HCT116 (cell line): ENCODE data around the gene OSGIN1. TPM values are rescaled to one million over a fixed set of nuclear protein-coding genes. Genes with fewer than 3 reads are reported as not detected.

Experiments used
- ATAC-seq: fragments of 200-7000 bp; cut with Tn5 transposase; 2 replicates; pipeline ENCODE4 v1.9.1; 2020; ENCODE audit warnings: mild to moderate bottlenecking, moderate library complexity
- BruUV-seq: library from RNA; stranded (reverse); fragments of 400-500 nt; replicated peaks from 2 replicates; lab custom pipeline; 2021; lab: Mats Ljungman, UMichigan
- CTCF ChIA-PET: fragments of 300-600 bp; sonication (Branson Sonifier 250); formaldehyde crosslinking; loops from one replicate; lab custom pipeline; 2021; ENCODE audit warnings: antibody characterized with exemption; lab: Charles Lee
- POLR2A ChIA-PET: fragments of 300-600, 350-600 bp; sonication (Branson Sonifier 250); formaldehyde crosslinking; loops from one replicate; lab custom pipeline; 2021; ENCODE audit warnings: antibody characterized with exemption; lab: Charles Lee
- RAD21 ChIA-PET, 2 experiments: fragments of 300-600 bp; sonication (Branson Sonifier 250); formaldehyde crosslinking; loops; one replicate each; lab custom pipeline; 2023; ENCODE audit warnings: low total read pairs in 2 of 2; ENCODE audit not compliant: uncharacterized antibody in 2 of 2, unreplicated experiment in 2 of 2, low non-redundant PET in 1 of 2; lab: Charles Lee
- DNase-seq: peaks from one replicate; pipeline ENCODE4 v3.0.0-alpha.2; 2010; ENCODE audit warnings: low read depth, low spot score
- H2AFZ ChIP-seq: fragments of 200-600 bp; shearing (Covaris generic), sonication (generic); 2 replicates; pipeline ENCODE4 v1.6.1; 2017; ENCODE audit warnings: low read depth, mixed run types, mixed read lengths, antibody characterized with exemption, low read length; ENCODE audit not compliant: poor library complexity, severe bottlenecking
- H3K27ac ChIP-seq: 2 replicates; pipeline ENCODE4 v1.5.1; 2012; ENCODE audit warnings: low read depth, low read length
- H3K27me3 ChIP-seq: fragments of 200-600 bp; sonication (generic); 2 replicates; pipeline ENCODE4 v1.6.1; 2016; ENCODE audit warnings: mixed run types, low read length, mixed read lengths; ENCODE audit not compliant: insufficient read depth
- H3K36me3 ChIP-seq, 2 experiments: fragments of 200-500 bp in 1 of 2; fragments of 200-600 bp in 1 of 2; sonication (Bioruptor generic) in 1 of 2; sonication (generic) in 1 of 2; 2 replicates each; pipeline versions ENCODE4 v1.5.1 to v1.6.1; 2014 to 2016; ENCODE audit warnings: low read length in 2 of 2, inconsistent platforms in 1 of 2, mixed read lengths in 1 of 2, mixed run types in 1 of 2; ENCODE audit not compliant: insufficient read depth in 2 of 2, control insufficient read depth in 1 of 2
- H3K4me1 ChIP-seq, 2 experiments: fragments of 200-600 bp in 1 of 2; sonication (generic) in 1 of 2; 2 replicates each; pipeline versions ENCODE4 v1.5.1 to v1.6.1; 2012 to 2017; ENCODE audit warnings: low read length in 2 of 2, inconsistent platforms in 1 of 2, mild to moderate bottlenecking in 1 of 2, mixed read lengths in 1 of 2, mixed run types in 1 of 2, moderate library complexity in 1 of 2; ENCODE audit not compliant: insufficient read depth in 2 of 2, control insufficient read depth in 1 of 2
- H3K4me2 ChIP-seq: fragments of 200-600 bp; sonication (generic); 2 replicates; pipeline ENCODE4 v1.6.1; 2017; ENCODE audit warnings: mixed run types, low read length, mixed read lengths
- H3K4me3 ChIP-seq, 2 experiments: fragments of 200-600 bp in 1 of 2; sonication (generic) in 1 of 2; replicated peaks in 1 of 2; 2 replicates each; pipeline ENCODE4 v1.5.1; 2011 to 2016; ENCODE audit warnings: low read length in 2 of 2, control low read depth in 1 of 2, low read depth in 1 of 2, mild to moderate bottlenecking in 1 of 2, mixed read lengths in 1 of 2, mixed run types in 1 of 2
- H3K79me2 ChIP-seq: fragments of 200-600 bp; sonication (generic); 2 replicates; pipeline ENCODE4 v1.6.1; 2017; ENCODE audit warnings: mild to moderate bottlenecking, mixed run types, low read length, moderate library complexity, mixed read lengths; ENCODE audit not compliant: insufficient read depth
- H3K9ac ChIP-seq: fragments of 200-600 bp; sonication (generic); 2 replicates; pipeline ENCODE4 v1.6.1; 2016; ENCODE audit warnings: low read length, mixed read lengths
- H3K9me2 ChIP-seq: fragments of 200-600 bp; sonication (generic), shearing (Covaris generic); 2 replicates; pipeline ENCODE4 v1.6.1; 2017; ENCODE audit warnings: mixed run types, mild to moderate bottlenecking, moderate library complexity; ENCODE audit not compliant: insufficient read depth
- H3K9me3 ChIP-seq, 2 experiments: fragments of 200-500 bp in 1 of 2; fragments of 200-600 bp in 1 of 2; sonication (Bioruptor generic) in 1 of 2; sonication (generic) in 1 of 2; 2 replicates each; pipeline ENCODE4 v1.6.1; 2014 to 2017; ENCODE audit warnings: low read length in 2 of 2, mixed read lengths in 2 of 2, inconsistent platforms in 1 of 2, low read depth in 1 of 2, mild to moderate bottlenecking in 1 of 2, mixed run types in 1 of 2, moderate library complexity in 1 of 2; ENCODE audit not compliant: control insufficient read depth in 1 of 2, insufficient read depth in 1 of 2
- H4K20me1 ChIP-seq: fragments of 200-600 bp; sonication (generic), shearing (Covaris generic); 2 replicates; pipeline ENCODE4 v1.6.1; 2017; ENCODE audit warnings: mixed run types, mild to moderate bottlenecking, moderate library complexity; ENCODE audit not compliant: insufficient read depth
- ATF3 ChIP-seq: IDR thresholded peaks from 2 replicates; pipeline ENCODE4 v1.6.1; 2012
- EGR1 ChIP-seq: IDR thresholded peaks from 2 replicates; pipeline ENCODE4 v1.6.1; 2012; ENCODE audit warnings: low read depth
- EZH2 ChIP-seq: fragments of 200-600 bp; sonication (generic); IDR thresholded peaks from 2 replicates; pipeline ENCODE4 v1.6.1; 2017; ENCODE audit warnings: antibody characterized with exemption, mixed run types
- EZH2phosphoT487 ChIP-seq: fragments of 200-600 bp; IDR thresholded peaks from 2 replicates; pipeline ENCODE4 v1.6.1; 2018; ENCODE audit warnings: antibody characterized with exemption, borderline replicate concordance
- FOSL1 ChIP-seq: IDR thresholded peaks from 2 replicates; pipeline ENCODE4 v1.6.1; 2012; ENCODE audit warnings: low read depth
- JUND ChIP-seq: IDR thresholded peaks from 2 replicates; pipeline ENCODE4 v1.6.1; 2012
- POLR2AphosphoS5 ChIP-seq: IDR thresholded peaks from 2 replicates; pipeline ENCODE4 v1.6.1; 2011; ENCODE audit warnings: mild to moderate bottlenecking, low read depth, low read length, moderate library complexity
- REST ChIP-seq: IDR thresholded peaks from 2 replicates; pipeline ENCODE4 v1.6.1; 2012; ENCODE audit warnings: low read depth
- SIN3A ChIP-seq: IDR thresholded peaks from 2 replicates; pipeline ENCODE4 v1.6.1; 2012; ENCODE audit warnings: low read depth
- SRF ChIP-seq: IDR thresholded peaks from 2 replicates; pipeline ENCODE4 v1.6.1; 2012; ENCODE audit warnings: low read depth
- YY1 ChIP-seq: IDR thresholded peaks from 2 replicates; pipeline ENCODE4 v1.6.1; 2011; ENCODE audit warnings: low read length, low read depth, moderate library complexity, mild to moderate bottlenecking; ENCODE audit not compliant: insufficient replicate concordance; ENCODE audit errors: extremely low read depth
- ZFX ChIP-seq: fragments of 450-650 bp; IDR thresholded peaks from 2 replicates; pipeline ENCODE4 v1.6.1; 2017
- ZNF274 ChIP-seq: fragments of 200-500 bp; sonication (Bioruptor generic); IDR thresholded peaks from 2 replicates; pipeline ENCODE4 v1.6.1; 2014; ENCODE audit warnings: mild to moderate bottlenecking, low read depth, low read length, inconsistent platforms
- intact Hi-C: fragments of 100-400 bp; cut with micrococcal nuclease; formaldehyde crosslinking; loops from 2 replicates; pipeline ENCODE4 v1.10.0; 2022
- total RNA-seq: library from RNA; stranded (reverse); gene quantifications from one replicate; pipeline ENCODE4 v1.2.1, GENCODE V29; 2021; ENCODE audit not compliant: unreplicated experiment

Gene OSGIN1
- total RNA-seq, 1 experiment from 2014 or later, result 19.8 TPM

DNA sequence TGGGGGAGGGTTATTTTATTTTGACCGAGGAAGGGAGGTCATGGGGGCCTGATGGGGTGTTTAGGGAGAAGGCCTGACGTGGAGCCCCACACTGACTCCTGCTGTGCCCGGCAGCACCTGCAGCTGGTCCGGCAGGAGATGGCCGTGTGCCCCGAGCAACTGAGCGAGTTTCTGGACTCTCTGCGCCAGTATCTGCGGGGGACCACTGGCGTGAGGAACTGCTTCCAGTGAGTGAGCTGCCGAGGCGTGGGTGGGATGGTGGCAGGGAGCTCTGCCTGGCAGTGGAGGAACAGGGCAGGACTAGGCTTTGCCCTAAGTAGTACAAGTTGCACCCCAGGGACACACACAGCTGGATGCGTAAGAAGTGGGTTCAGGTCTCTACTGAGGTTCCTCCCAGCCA is 45.1 kb downstream of the OSGIN1 start:
- intact Hi-C loops, result no loop called here
- Histone ChIP-seq H3K9me3 (no peaks in the 10 kb centered on the region), H2AFZ (no peak overlapping the region), H3K4me1 (peaks cover 0 to 8% of the 10 kb centered on the region in 2 experiments; a peak in 1 of 4 replicates), H3K79me2 (no peaks in the 10 kb centered on the region), H3K4me3 (no peak overlapping the region), H3K36me3 (no peaks in the 10 kb centered on the region), H3K27ac (no peak overlapping the region), H3K4me2 (no peak overlapping the region), H3K9ac (no peak overlapping the region), H4K20me1 (no peaks in the 10 kb centered on the region), H3K9me2 (no peaks in the 10 kb centered on the region), H3K27me3 (no peaks in the 10 kb centered on the region)
- POLR2A ChIA-PET, result no interaction called here
- RAD21 ChIA-PET, result no interaction called here
- CTCF ChIA-PET, result no interaction called here
- TF ChIP-seq ZNF274 (no peak), SRF (no peak), REST (no peak), EZH2phosphoT487 (no peak), ATF3 (no peak), EGR1 (no peak), POLR2AphosphoS5 (no peak), FOSL1 (no peak), JUND (no peak), SIN3A (no peak), EZH2 (no peak), YY1 (no peak), ZFX (no peak)
- DNase-seq, result no peak
- no peak for ATAC-seq
- no TSS peak for BruUV-seq
